GM23248 (cell line): Measurements from ENCODE around the gene HSPA12A.

ENCODE experiments used
- EZH2 ChIP-seq: fragments of 200-600 bp; sonication (generic); IDR thresholded peaks from 2 replicates; pipeline ENCODE4 v1.6.1; 2018; ENCODE audit warnings: antibody characterized with exemption, mild to moderate bottlenecking; ENCODE audit not compliant: insufficient read depth, poor library complexity, severe bottlenecking
- EZH2phosphoT487 ChIP-seq: fragments of 200-600 bp; sonication (generic); IDR thresholded peaks from 2 replicates; pipeline ENCODE4 v1.6.1; 2018; ENCODE audit warnings: antibody characterized with exemption, moderate library complexity, mild to moderate bottlenecking, low read depth; ENCODE audit not compliant: insufficient read depth

- TF ChIP-seq EZH2 (no peak), EZH2phosphoT487 (no peak)
Measured at GRCh38 chr10:116781370-116781884, 39.1 kb upstream of the HSPA12A start.
